NCI-H1092 (cell line): Measurements from ENCODE around the gene ATP8B2.
"Not testable (repeated sequence)": the region's sequence is repeated elsewhere in the genome, so short reads cannot be mapped to it uniquely, and the experiment has no call there.

Experiments
- DNase-seq: peaks from one replicate; lab custom pipeline; 2025; lab: John Stamatoyannopoulos, UW

The ATP8B2 gene

DNA sequence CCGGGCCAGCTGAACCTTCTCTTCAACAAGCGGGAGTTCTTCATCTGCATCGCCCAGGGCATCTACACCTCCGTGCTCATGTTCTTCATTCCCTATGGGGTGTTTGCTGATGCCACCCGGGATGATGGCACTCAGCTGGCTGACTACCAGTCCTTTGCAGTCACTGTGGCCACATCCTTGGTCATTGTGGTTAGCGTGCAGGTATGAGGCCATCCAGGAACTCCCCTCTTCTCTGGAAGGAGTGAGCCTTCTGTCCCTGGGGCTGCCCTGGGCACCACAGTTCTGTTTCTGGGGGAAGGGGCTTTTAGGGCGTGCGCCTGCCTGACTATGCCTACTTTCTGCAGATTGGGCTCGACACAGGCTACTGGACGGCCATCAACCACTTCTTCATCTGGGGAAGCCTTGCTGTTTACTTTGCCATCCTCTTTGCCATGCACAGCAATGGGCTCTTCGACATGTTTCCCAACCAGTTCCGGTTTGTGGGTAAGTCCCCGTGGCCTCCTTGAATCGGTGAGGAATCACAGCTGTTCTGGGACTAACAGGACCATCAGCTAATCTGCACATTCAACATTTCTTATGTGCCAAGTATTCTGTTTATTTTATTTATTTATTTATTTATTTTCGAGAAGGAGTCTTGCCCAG is 21.1 kb downstream of the ATP8B2 start:
- DNase-seq = no peak

GRCh38 chr1:154347961-154348360 is 22.6 kb downstream of the ATP8B2 start:
- DNase-seq = no peak

GRCh38 chr1:154348429-154349076 is 23.2 kb downstream of the ATP8B2 start:
- no peak for DNase-seq

GRCh38 chr1:154349121-154349520 is 23.8 kb downstream of the ATP8B2 start:
- DNase-seq = no peak

GRCh38 chr1:154350383-154350782 is 25.1 kb downstream of the ATP8B2 start:
- no peak for DNase-seq

DNA sequence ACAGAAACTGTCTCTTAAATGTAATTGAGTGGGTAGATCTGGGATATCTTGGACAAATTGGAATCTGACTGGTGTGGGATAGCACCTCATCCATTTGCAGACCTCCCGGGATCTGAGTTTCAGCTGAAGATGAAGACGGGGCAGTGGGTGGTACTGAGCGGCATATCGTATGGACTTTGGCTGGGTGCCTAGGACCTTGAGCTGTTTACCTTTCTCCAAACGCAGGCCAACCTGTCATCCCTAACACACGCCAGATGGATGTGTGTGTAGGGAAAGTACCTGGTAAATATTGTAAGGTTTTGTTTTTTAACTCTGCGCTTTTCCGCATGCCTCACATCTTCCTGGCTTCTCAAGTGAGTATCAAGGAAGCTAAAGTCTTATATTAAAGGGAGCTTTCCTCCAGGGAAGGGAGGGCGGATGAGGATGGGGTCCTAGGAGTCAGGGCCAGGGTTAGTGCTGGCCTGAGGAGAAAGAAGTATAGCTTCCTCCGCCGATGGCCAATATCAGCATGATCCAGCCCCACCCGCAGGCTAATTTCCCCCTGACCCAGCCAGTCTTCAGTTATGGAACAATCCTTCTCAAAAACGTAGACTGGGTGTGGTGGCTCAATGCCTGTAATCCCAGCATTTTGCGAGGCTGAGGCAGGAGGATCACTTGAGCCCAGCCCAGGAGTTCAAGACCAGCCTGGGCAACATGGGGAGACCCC is 26.2 kb downstream of the ATP8B2 start:
- DNase-seq = peak; percentile 26

GRCh38 chr1:154352245-154352580 is 26.9 kb downstream of the ATP8B2 start:
- no peak for DNase-seq

- DNase-seq = no peak
These were observed 27.5 kb downstream of the ATP8B2 start for GRCh38 chr1:154352581-154353459.

- DNase-seq = no peak
These were observed 28.2 kb downstream of the ATP8B2 start for GRCh38 chr1:154353460-154353904.

DNA sequence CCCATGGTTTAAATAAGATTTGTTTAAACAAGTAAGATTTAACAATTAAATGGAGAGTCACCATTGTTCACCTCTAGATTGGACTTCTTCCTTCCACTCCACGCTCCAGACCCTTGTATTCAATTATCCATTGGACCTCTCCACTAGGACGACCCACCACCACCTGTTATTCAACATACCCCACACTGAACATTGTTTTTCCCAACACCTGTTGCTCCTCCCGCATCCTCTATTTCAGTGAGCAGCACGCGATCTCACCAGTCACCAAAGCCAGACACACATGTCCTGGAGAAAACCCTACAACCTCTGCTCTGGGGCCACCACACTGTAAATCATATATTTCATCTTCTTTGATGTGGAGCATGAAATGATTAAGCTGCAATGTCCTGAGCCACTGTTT is 28.6 kb downstream of the ATP8B2 start:
- no peak for DNase-seq

DNA sequence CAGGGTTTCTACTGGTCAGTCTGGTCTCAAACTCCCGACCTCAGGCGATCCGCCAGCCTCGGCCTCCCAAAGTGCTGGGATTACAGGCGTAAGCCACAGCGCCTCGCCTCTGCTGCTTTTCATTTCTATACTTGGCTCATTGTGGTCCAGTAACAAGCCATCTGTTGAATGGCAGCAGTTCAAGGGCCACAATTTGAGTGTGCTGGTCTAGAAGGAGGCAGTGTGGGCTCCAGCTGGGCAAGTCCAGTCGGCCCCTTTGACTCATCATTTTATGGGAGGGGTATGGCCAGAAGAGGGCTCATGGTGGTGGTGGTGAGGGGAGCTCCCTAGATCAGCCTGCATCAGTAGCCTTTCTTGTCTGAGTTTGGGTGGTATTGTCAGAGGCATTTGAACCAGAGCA is 33.2 kb downstream of the ATP8B2 start:
- no peak for DNase-seq

- no peak for DNase-seq
These were observed 35.0 kb downstream of the ATP8B2 start for GRCh38 chr1:154360288-154360687.

DNA sequence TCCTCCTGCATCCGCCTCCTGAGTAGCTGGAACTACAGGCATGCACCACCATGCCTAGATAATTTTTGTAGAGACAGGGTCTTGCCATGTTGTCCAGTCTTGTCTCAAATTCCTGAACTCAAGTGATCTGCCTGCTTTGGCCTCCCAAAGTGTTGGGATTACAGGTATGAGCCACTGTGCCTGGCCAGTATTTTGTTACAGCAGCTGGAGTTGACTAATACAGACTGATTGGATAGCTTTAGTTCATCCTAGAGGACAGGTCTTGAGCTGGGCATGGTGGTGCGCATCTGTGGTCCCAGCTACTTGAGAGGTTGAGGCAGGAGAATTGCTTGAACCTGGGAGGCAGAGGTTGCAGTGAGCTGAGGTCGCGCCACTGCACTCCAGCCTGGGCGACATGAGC is 35.6 kb downstream of the ATP8B2 start:
- not testable (repeated sequence) for DNase-seq

- DNase-seq = no peak
These were observed 36.0 kb downstream of the ATP8B2 start for GRCh38 chr1:154361357-154361756.

DNA sequence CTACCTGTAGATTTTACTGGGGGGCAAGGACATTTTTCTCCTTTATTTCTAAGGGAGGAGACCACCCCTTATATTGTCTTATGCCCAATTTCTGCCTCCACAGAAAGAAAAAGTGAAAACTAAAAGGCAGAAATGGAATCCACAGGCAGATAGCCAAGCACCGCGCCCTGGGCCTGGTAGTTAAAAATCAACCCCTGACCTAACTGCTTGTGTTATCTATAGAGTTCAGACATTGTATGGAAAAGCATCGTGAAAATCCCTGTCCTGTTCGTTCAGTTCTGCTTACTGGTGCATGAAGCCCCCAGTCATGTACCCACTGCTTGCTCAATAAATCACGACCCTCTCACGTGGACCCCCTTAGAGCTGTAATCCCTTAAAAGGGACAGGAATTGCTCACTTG is 46.1 kb downstream of the ATP8B2 start:
- DNase-seq = no peak

- DNase-seq = not testable (repeated sequence)
These were observed 48.5 kb downstream of the ATP8B2 start for GRCh38 chr1:154373777-154374357.

DNA sequence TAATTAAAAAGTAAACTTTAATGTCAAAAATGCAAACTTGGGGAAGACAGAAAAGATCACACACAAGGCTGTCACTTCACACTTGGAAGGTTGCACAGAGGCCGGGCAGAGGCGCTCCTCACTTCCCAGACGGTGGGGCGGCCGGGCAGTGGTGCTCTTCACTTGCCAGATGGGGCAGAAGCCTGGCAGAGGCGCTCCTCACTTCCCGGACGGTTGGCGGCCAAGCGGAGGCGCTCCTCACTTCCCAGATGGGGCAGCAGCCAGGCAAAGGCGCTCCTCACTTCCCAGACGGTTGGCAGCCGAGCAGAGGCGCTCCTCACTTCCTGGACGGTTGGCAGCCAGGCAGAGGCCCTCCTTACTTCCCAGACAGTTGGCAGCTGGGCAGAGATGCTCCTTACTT is 54.0 kb downstream of the ATP8B2 start:
- no peak for DNase-seq

- no peak for DNase-seq
These were observed 59.5 kb downstream of the ATP8B2 start for GRCh38 chr1:154384650-154385489.

DNA sequence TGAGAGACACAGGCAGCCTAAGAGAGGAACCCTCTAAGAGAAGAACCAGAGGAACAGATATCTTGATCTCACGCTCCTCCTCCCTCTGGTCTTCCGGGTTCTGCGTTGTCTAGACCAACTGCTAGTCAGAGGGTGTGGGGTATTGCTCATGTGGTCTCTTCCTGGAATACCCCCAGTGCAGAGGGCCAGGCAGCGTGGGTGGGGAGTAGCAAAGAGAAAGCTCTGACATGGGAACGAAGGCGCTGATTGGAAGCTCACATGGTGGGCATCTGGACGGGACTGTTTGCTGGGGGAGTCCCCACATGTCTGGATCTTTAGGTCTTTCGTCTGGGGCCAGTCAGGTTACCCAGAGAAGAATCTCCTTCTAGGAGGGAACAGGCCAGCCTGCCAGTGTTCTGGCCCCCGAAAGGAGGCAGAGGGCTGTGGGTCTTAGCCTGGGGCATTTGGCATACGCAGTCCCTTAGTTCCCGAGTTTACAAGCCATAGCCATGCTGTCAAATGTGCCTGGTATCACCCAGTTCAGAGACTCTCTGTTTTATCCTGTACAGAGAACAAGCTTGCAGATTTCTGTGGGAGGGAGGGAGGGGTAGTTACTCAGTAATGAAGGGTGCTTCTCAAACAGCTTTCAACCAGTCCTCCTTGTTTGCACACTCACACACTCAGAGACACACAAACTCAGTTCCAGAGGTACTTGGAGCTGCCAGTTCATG is 61.5 kb downstream of the ATP8B2 start:
- DNase-seq = no peak

- no peak for DNase-seq
These were observed 65.9 kb downstream of the ATP8B2 start for GRCh38 chr1:154391086-154391770.
